K562 (cell line): ENCODE data around the gene DPH1. TPM values are rescaled to one million over a fixed set of nuclear protein-coding genes. Genes with fewer than 3 reads are reported as not detected.

ENCODE experiments used
- ATAC-seq: fragments of 200-7000 bp; cut with Tn5 transposase; 3 replicates; pipeline ENCODE4 v1.9.1; 2020; ENCODE audit warnings: moderate library complexity
- BruUV-seq: library from RNA; stranded (reverse); fragments of 400-500 nt; replicated peaks from 2 replicates; lab custom pipeline; 2021; lab: Mats Ljungman, UMichigan
- CTCF ChIA-PET: fragments of 300-600 bp; formaldehyde crosslinking; extraction: SDS; loops from one replicate; lab custom pipeline; 2021; ENCODE audit warnings: low intra/inter-chr PET ratio; lab: Yijun Ruan, JAX
- POLR2A ChIA-PET: fragments of 300-600, 350-650 bp; sonication (Branson Sonifier 250); formaldehyde crosslinking; extraction: SDS; loops from one replicate; lab custom pipeline; 2021; ENCODE audit warnings: antibody characterized with exemption, inconsistent platforms; lab: Yijun Ruan, JAX
- DNase-seq, 4 experiments: peaks; one replicate each; pipeline versions ENCODE4 v3.0.0 to v3.0.0-alpha.2; 2011 to 2018; ENCODE audit warnings: low spot score in 3 of 4, mixed read lengths in 3 of 4; ENCODE audit errors: extremely low read depth in 1 of 4
- FAIRE-seq: peaks from 2 replicates; lab custom pipeline; 2011; peaks lifted over from hg19 to GRCh38; lab: Jason Lieb, UNC
- H2AFZ ChIP-seq: 2 replicates; pipeline ENCODE4 v1.6.0; 2011; ENCODE audit warnings: low read depth, low read length, control low read depth, inconsistent platforms
- H3K27ac ChIP-seq: fragments of 200-600 bp; 3 replicates; pipeline ENCODE4 v1.8.0; 2011; ENCODE audit warnings: low read depth, mild to moderate bottlenecking, control low read depth, inconsistent platforms, low read length, moderate library complexity, mixed read lengths; ENCODE audit errors: extremely low read depth
- H3K27me3 ChIP-seq, 2 experiments: fragments of 300-600 bp in 1 of 2; 2 replicates in 1 of 2; 3 replicates in 1 of 2; pipeline versions ENCODE4 v1.6.0 to v1.8.0; 2011; ENCODE audit warnings: inconsistent platforms in 2 of 2, low read length in 2 of 2, mild to moderate bottlenecking in 1 of 2, mixed read lengths in 1 of 2, moderate library complexity in 1 of 2; ENCODE audit not compliant: control insufficient read depth in 2 of 2, insufficient read depth in 2 of 2
- H3K36me3 ChIP-seq: fragments of 300-600 bp; 3 replicates; pipeline ENCODE4 v1.8.0; 2011; ENCODE audit warnings: mild to moderate bottlenecking, low read length, inconsistent platforms; ENCODE audit not compliant: control insufficient read depth, insufficient read depth
- H3K4me1 ChIP-seq, 2 experiments: fragments of 200-600 bp in 1 of 2; replicated peaks in 1 of 2; 2 replicates in 1 of 2; 3 replicates in 1 of 2; pipeline versions ENCODE4 v1.5.1 to v1.8.0; 2011; ENCODE audit warnings: inconsistent platforms in 2 of 2, low read length in 2 of 2, mild to moderate bottlenecking in 1 of 2, mixed read lengths in 1 of 2, moderate library complexity in 1 of 2; ENCODE audit not compliant: control insufficient read depth in 2 of 2, insufficient read depth in 2 of 2
- H3K4me2 ChIP-seq: 2 replicates; pipeline ENCODE4 v1.6.1; 2011; ENCODE audit warnings: low read length, control low read depth, inconsistent platforms, mixed read lengths; ENCODE audit not compliant: insufficient read depth
- H3K4me3 ChIP-seq: fragments of 200-600 bp; sonication (generic), shearing (Covaris generic); 2 replicates; pipeline ENCODE4 v1.5.1; 2016; ENCODE audit warnings: control low read depth, inconsistent platforms
- H3K79me2 ChIP-seq: fragments of 200-600 bp; 3 replicates; pipeline ENCODE4 v1.8.0; 2011; ENCODE audit warnings: low read length, inconsistent platforms; ENCODE audit not compliant: control insufficient read depth, insufficient read depth
- H3K9ac ChIP-seq, 2 experiments: 2 replicates each; pipeline versions ENCODE4 v1.6.0 to v1.6.1; 2011; ENCODE audit warnings: low read depth in 2 of 2, low read length in 2 of 2, control low read depth in 1 of 2, inconsistent platforms in 1 of 2, mild to moderate bottlenecking in 1 of 2, mixed read lengths in 1 of 2; ENCODE audit not compliant: insufficient read depth in 1 of 2
- H3K9me1 ChIP-seq: one replicate; pipeline ENCODE4 v1.6.0; 2011; ENCODE audit warnings: inconsistent platforms, mild to moderate bottlenecking, low read length, moderate library complexity; ENCODE audit not compliant: control insufficient read depth, insufficient read depth
- H3K9me3 ChIP-seq: replicated peaks from 2 replicates; pipeline ENCODE4 v1.5.1; 2011; ENCODE audit warnings: low read depth, low read length, inconsistent platforms; ENCODE audit not compliant: control insufficient read depth, insufficient read depth
- H4K20me1 ChIP-seq: replicated peaks from 2 replicates; pipeline ENCODE4 v1.6.1; 2011; ENCODE audit warnings: low read length, inconsistent platforms, mixed read lengths; ENCODE audit not compliant: control insufficient read depth, insufficient read depth
- CAMTA2 ChIP-seq: fragments of 250-450 bp; sonication (Bioruptor Pico); conservative IDR thresholded peaks from 2 replicates; pipeline ENCODE4 v1.5.1; 2022
- CHCHD3 ChIP-seq: fragments of 250-450 bp; sonication (Bioruptor Pico); IDR thresholded peaks from 2 replicates; pipeline ENCODE4 v2.1.2; 2022; ENCODE audit warnings: mild to moderate bottlenecking
- NFE2L1 ChIP-seq: fragments of 450-650 bp; IDR thresholded peaks from 2 replicates; pipeline ENCODE4 v1.6.1; 2016; ENCODE audit warnings: missing genetic modification characterization, low read depth, mild to moderate bottlenecking, missing compliant biosample characterization, moderate library complexity, borderline replicate concordance
- NFIX ChIP-seq: fragments of 250-450 bp; sonication (Bioruptor Pico); IDR thresholded peaks from 2 replicates; pipeline ENCODE4 v1.4.0; 2020; ENCODE audit warnings: low read depth, mild to moderate bottlenecking, moderate library complexity
- NFXL1 ChIP-seq: fragments of 450-650 bp; formaldehyde crosslinking; IDR thresholded peaks from 2 replicates; pipeline ENCODE4 v1.4.0; 2021; ENCODE audit warnings: mild to moderate bottlenecking
- POLR2AphosphoS5 ChIP-seq: IDR thresholded peaks from 2 replicates; pipeline ENCODE4 v1.6.1; 2011; ENCODE audit warnings: mild to moderate bottlenecking, low read depth, low read length, moderate library complexity; ENCODE audit not compliant: control insufficient read depth, insufficient read depth
- POLR2B ChIP-seq: fragments of 450-650 bp; IDR thresholded peaks from 2 replicates; pipeline ENCODE4 v1.6.1; 2018; ENCODE audit warnings: low read depth; ENCODE audit not compliant: partially characterized antibody
- POLR2G ChIP-seq: fragments of 200-400 bp; formaldehyde crosslinking; IDR thresholded peaks from 2 replicates; pipeline ENCODE4 v1.6.1; 2017; ENCODE audit warnings: low read depth, mild to moderate bottlenecking, antibody characterized with exemption, low read length, moderate library complexity
- RCOR1 ChIP-seq, 2 experiments: IDR thresholded peaks; 2 replicates each; pipeline ENCODE4 v1.6.1; 2012; ENCODE audit warnings: low read depth in 2 of 2, low read length in 2 of 2, borderline replicate concordance in 1 of 2, improper control_type of control experiment in 1 of 2
- SMARCA5 ChIP-seq: fragments of 450-650 bp; IDR thresholded peaks from 2 replicates; pipeline ENCODE4 v1.6.1; 2016
- ZNF174 ChIP-seq: fragments of 250-450 bp; sonication (Bioruptor Pico); IDR thresholded peaks from 2 replicates; pipeline ENCODE4 v1.4.0; 2020; ENCODE audit warnings: mild to moderate bottlenecking
- ZNF318 ChIP-seq, 2 experiments: fragments of 450-650 bp; IDR thresholded peaks; 2 replicates each; pipeline ENCODE4 v1.6.1; 2016; ENCODE audit warnings: mild to moderate bottlenecking in 2 of 2, borderline replicate concordance in 1 of 2, low read depth in 1 of 2, moderate library complexity in 1 of 2
- ZNF444 ChIP-seq: fragments of 250-450 bp; sonication (Bioruptor Pico); IDR thresholded peaks from 2 replicates; pipeline ENCODE4 v1.4.0; 2020; ENCODE audit warnings: mild to moderate bottlenecking, moderate library complexity
- ZNF507 ChIP-seq: conservative IDR thresholded peaks from 2 replicates; pipeline ENCODE4 v1.6.1; 2017; ENCODE audit warnings: missing genetic modification characterization, missing compliant biosample characterization
- WGBS: fragments of 100-300 bp; shearing (Covaris generic); methylation state at CpG from one replicate; pipeline ENCODE4 v1.1.6; 2016; ENCODE audit warnings: low coverage, mixed read lengths; ENCODE audit not compliant: insufficient coverage; ENCODE audit errors: missing lambda C conversion rate; 5-methylcytosine and 5-hydroxymethylcytosine counted together
- in situ Hi-C: fragments of 300-500 bp; cut with MboI; formaldehyde crosslinking; loops from 4 replicates; pipeline ENCODE4 v1.15.0; 2018; ENCODE audit warnings: inconsistent platforms, mixed read lengths
- intact Hi-C: fragments of 100-400 bp; cut with micrococcal nuclease; formaldehyde crosslinking; loops from 2 replicates; pipeline ENCODE4 v1.14.2; 2022
- polyA plus RNA-seq, 8 experiments: library from polyadenylated mRNA; depleted of rRNA in 4 of 8; stranded (reverse) in 5 of 8; unstranded in 3 of 8; fragments of >200 nt; fragmentation: Nextera tagmentation in 2 of 8; fragmentation: Illumina TruSeq in 1 of 8; extraction: Ambion mirVana in 2 of 8; extraction: Trizol in 1 of 8; gene quantifications; 2 replicates each; pipeline versions ENCODE4 v1.2.1 to v1.2.3, GENCODE V29; 2011 to 2014; ENCODE audit warnings: inconsistent platforms in 1 of 8, missing spikeins in 1 of 8
- total RNA-seq, 7 experiments: library from RNA; depleted of rRNA in 6 of 7; stranded (reverse); fragments of >200 nt in 6 of 7; fragmentation: Illumina TruSeq in 2 of 7; extraction: Trizol in 2 of 7; gene quantifications; 2 replicates each; pipeline versions ENCODE4 v1.2.1 to v1.2.3, GENCODE V29; 2011 to 2021; ENCODE audit warnings: low replicate concordance in 1 of 7
- TF ChIP-seq, protein P1 (sequence below): fragments of 450-650 bp; formaldehyde crosslinking; IDR thresholded peaks from 2 replicates; pipeline ENCODE4 v1.4.0; 2022; ENCODE audit warnings: mild to moderate bottlenecking, moderate library complexity

DPH1 gene
- total and polyA plus RNA-seq, 9 of the 15 experiments (the other 6 are each of a cell fraction or from before 2014, with no cell fraction given), result 0.42 to 40.6 (median 20.2) TPM

GRCh38 chr17:2048805-2049204 is 18.9 kb downstream of the DPH1 start:
- FAIRE-seq (no peak), ATAC-seq (no peak), DNase-seq (peak in 1 of 4 experiments; percentile 22)
- Histone ChIP-seq H2AFZ (no peak overlapping the region), H3K4me3 (peak overlapping the region; percentile 59), H3K4me2 (no peak overlapping the region), H3K27me3 (no peaks in the 10 kb centered on the region), H3K9me3 (no peaks in the 10 kb centered on the region), H3K36me3 (peaks cover 3% of the 10 kb centered on the region; the same call in 1 of the 3 replicates), H3K9ac (peak overlapping the region in 1 of 2 experiments; percentile 89; a peak in 1 of 4 replicates), H3K27ac (no peak overlapping the region), H4K20me1 (no peaks in the 10 kb centered on the region), H3K79me2 (no peaks in the 10 kb centered on the region), H3K4me1 (peaks cover 8 to 27% of the 10 kb centered on the region in 2 experiments; a peak in 4 of 5 replicates), H3K9me1 (no peaks in the 10 kb centered on the region)
- in situ Hi-C loops (no loop called here), intact Hi-C loops (loop anchor here (5.0 kb wide), 1 partner anchor 142 kb away; no protein-coding TSS in a partner anchor)
- no TSS peak for BruUV-seq
- WGBS, result 11% methylated on average over 9 of the region's 9 CpGs
- CTCF ChIA-PET, result no interaction called here
- POLR2A ChIA-PET, result interaction anchor here (0.7 kb wide), 1 partner anchor 143 kb away, joined by 3 read pairs; no protein-coding TSS in a partner anchor
- TF ChIP-seq ZNF318 (IDR thresholded peaks at IDR 0.05; ENCODE audit: borderline replicate concordance in 1 of 2, low read depth in 1 of 2) (no peak), ZNF174 (CRISPR knock-in tag) (no peak), CHCHD3 (CRISPR knock-in tag) (no peak), ZNF507 (tag) (no peak), CAMTA2 (CRISPR knock-in tag) (no peak), RCOR1 (IDR thresholded peaks at IDR 0.05; ENCODE audit: borderline replicate concordance in 1 of 2, low read depth in 2 of 2, low read length in 2 of 2) (no peak), ZNF444 (CRISPR knock-in tag) (no peak), NFXL1 (CRISPR knock-in tag) (no peak), POLR2G (no peak), NFIX (CRISPR knock-in tag) (no peak), NFE2L1 (tag) (no peak), POLR2B (no peak), SMARCA5 (no peak), POLR2AphosphoS5 (no peak)
- TF ChIP-seq, protein P1, sequence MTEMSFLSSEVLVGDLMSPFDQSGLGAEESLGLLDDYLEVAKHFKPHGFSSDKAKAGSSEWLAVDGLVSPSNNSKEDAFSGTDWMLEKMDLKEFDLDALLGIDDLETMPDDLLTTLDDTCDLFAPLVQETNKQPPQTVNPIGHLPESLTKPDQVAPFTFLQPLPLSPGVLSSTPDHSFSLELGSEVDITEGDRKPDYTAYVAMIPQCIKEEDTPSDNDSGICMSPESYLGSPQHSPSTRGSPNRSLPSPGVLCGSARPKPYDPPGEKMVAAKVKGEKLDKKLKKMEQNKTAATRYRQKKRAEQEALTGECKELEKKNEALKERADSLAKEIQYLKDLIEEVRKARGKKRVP, result no peak
